ENCODE results near the gene CNTNAP2. TPM values are rescaled to one million over a fixed set of nuclear protein-coding genes. Genes with fewer than 3 reads are reported as not detected.

Gene CNTNAP2
- total RNA-seq, 1 experiment from 2014 or later = 64.5 TPM

DNA sequence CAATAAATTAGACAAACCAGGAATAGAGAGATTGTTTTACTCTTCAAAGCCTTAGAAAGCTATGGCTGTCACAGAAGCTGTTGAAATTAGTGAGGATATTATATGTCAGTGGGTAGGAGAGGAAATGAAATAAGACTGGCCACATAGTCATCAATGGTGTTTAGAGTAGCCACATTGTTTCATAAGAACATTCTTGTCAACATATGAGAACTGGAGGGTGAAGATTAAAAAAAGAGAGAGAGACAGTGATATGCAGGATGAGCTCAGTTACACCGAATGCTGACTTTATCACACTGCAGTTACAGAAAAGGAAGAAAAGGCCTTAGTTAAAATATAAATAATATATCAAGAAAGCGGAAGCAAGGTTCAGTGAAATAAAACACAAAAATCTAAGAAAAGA, 412.0 kb downstream of the CNTNAP2 start:
- no peak overlapping the region for H3K18ac ChIP-seq (ENCODE audit: insufficient read length, low read depth, low read length)
- H2BK12ac ChIP-seq (ENCODE audit: insufficient read length, low read depth, low read length) = no peak overlapping the region
- no peak overlapping the region for H4K8ac ChIP-seq (replicated peaks; ENCODE audit: insufficient read length, low read depth, low read length)
- H2BK20ac ChIP-seq (ENCODE audit: low read depth, low read length, poor library complexity, severe bottlenecking) = no peak overlapping the region
- H3K23me2 ChIP-seq (ENCODE audit: insufficient read length, low read depth, low read length, poor library complexity, severe bottlenecking) = no peaks in the 10 kb centered on the region
- Mint-ChIP-seq H3K36me3 (ENCODE audit: insufficient read depth in 1 of 3, low read depth in 3 of 3) (no peaks in the 10 kb centered on the region), H3K27me3 (ENCODE audit: low read depth) (no peaks in the 10 kb centered on the region), H3K27ac (no peak overlapping the region), H3K4me3 (no peak overlapping the region), H3K9me3 (no peaks in the 10 kb centered on the region; a peak in 1 of 5 replicates), H3K4me1 (no peaks in the 10 kb centered on the region)
- H3T11ph ChIP-seq (ENCODE audit: low read length) = no peak overlapping the region
- WGBS (ENCODE audit: extremely low coverage, insufficient read length, low lambda C conversion rate) = no CpG with 5 or more reads among the region's 2 CpGs
- no peak overlapping the region for H3K4me2 ChIP-seq (ENCODE audit: insufficient read depth, insufficient read length, low read length)
- no peak overlapping the region for H2BK120ac ChIP-seq (ENCODE audit: low read depth, low read length, poor library complexity, severe bottlenecking)
- no peaks in the 10 kb centered on the region for H3K27me3 ChIP-seq (ENCODE audit: insufficient read depth, low read length)
- no peaks in the 10 kb centered on the region for H3K9me3 ChIP-seq (ENCODE audit: control insufficient read depth, low read depth, low read length)
- no peaks in the 10 kb centered on the region for H3K4me1 ChIP-seq (ENCODE audit: insufficient read depth, low read length)
- no peaks in the 10 kb centered on the region for H4K20me1 ChIP-seq (ENCODE audit: control insufficient read depth, insufficient read depth, insufficient read length)
- H3K9ac ChIP-seq (ENCODE audit: extremely low read depth, insufficient read length, low read length) = no peak overlapping the region
- TF ChIP-seq, protein P1, sequence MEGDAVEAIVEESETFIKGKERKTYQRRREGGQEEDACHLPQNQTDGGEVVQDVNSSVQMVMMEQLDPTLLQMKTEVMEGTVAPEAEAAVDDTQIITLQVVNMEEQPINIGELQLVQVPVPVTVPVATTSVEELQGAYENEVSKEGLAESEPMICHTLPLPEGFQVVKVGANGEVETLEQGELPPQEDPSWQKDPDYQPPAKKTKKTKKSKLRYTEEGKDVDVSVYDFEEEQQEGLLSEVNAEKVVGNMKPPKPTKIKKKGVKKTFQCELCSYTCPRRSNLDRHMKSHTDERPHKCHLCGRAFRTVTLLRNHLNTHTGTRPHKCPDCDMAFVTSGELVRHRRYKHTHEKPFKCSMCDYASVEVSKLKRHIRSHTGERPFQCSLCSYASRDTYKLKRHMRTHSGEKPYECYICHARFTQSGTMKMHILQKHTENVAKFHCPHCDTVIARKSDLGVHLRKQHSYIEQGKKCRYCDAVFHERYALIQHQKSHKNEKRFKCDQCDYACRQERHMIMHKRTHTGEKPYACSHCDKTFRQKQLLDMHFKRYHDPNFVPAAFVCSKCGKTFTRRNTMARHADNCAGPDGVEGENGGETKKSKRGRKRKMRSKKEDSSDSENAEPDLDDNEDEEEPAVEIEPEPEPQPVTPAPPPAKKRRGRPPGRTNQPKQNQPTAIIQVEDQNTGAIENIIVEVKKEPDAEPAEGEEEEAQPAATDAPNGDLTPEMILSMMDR (conservative IDR thresholded peaks at IDR 0.05) = no peak
- no peak overlapping the region for H3K27ac ChIP-seq (ENCODE audit: insufficient read length, low read depth, low read length)
- H2BK15ac ChIP-seq (ENCODE audit: low read depth, low read length) = no peak overlapping the region
- no peak overlapping the region for H3K14ac ChIP-seq (ENCODE audit: insufficient read depth, low read length)
- H2AFZ ChIP-seq (ENCODE audit: low read length) = no peak overlapping the region
- H2AK5ac ChIP-seq (ENCODE audit: insufficient read length, low read length) = no peak overlapping the region
- H3K56ac ChIP-seq (ENCODE audit: insufficient read length, low read depth, low read length) = no peak overlapping the region
- H4K91ac ChIP-seq (ENCODE audit: insufficient read length, low read depth, low read length) = no peak overlapping the region
- DNase-seq = no peak
- H4K5ac ChIP-seq (ENCODE audit: insufficient read length, low read depth, low read length) = no peak overlapping the region
- H2BK5ac ChIP-seq (ENCODE audit: insufficient read length, low read length) = no peak overlapping the region
- H3K23ac ChIP-seq (ENCODE audit: insufficient read length, low read depth, low read length) = no peak overlapping the region
- no peaks in the 10 kb centered on the region for H3K79me2 ChIP-seq (ENCODE audit: insufficient read depth, low read length)
- no peaks in the 10 kb centered on the region for H3K79me1 ChIP-seq (ENCODE audit: insufficient read depth, low read depth, low read length, poor library complexity, severe bottlenecking)
- no peak overlapping the region for H3K4ac ChIP-seq (ENCODE audit: low read depth, low read length)
